ENCODE results near the gene TRPM3. TPM values are rescaled to one million over a fixed set of nuclear protein-coding genes. Genes with fewer than 3 reads are reported as not detected.
A peak's percentile ranks its signal among the peaks of the same experiment; 100 is the strongest.

The TRPM3 gene
- total RNA-seq, 4 donors from 2014 or later = 0.07 to 0.66 TPM; not detected in 2

DNA sequence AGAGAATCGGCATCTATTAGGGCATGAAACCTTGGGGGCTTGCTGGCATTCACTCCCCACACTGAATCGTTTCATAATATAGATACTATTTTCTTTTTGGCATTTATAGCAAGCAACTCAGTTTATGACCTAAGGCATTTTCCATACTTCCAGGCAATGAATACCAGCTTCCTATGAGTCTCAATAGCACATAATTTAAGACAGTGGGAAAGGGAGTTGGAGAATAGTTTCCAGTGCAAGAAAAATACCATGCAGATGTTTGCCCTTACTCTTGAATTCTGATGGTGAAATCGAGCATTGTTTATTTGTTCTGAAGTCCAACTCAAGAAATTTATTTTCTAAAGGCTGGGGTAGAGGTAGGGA, 531.1 kb downstream of the TRPM3 start:
- in situ Hi-C loops (cut with MboI; ENCODE audit: low sequenced_read_pairs in 4 of 4) = loop anchor here in 2 of 4 donors (10.0 kb wide), 2 partner anchors 105 to 325 kb away; no protein-coding TSS in a partner anchor
- DNase-seq (no peak), ATAC-seq (no peak)
- Histone ChIP-seq H3K4me3 (no peak overlapping the region), H3K27me3 (no peaks in the 10 kb centered on the region), H3K4me1 (peaks cover 43 to 51% of the 10 kb centered on the region in 2 donors), H3K36me3 (no peaks in the 10 kb centered on the region), H3K27ac (peak overlapping the region; percentile 58 to 89 (median 82)), H3K9me3 (no peaks in the 10 kb centered on the region)
- TF ChIP-seq POLR2A (IDR thresholded peaks at IDR 0.05) (no peak), CTCF (IDR thresholded peaks at IDR 0.05 in 4 of 5, conservative IDR thresholded peaks at IDR 0.05 in 1 of 5) (no peak)
- intact Hi-C loops (cut with DNase I; ENCODE audit: low total_unique reads) = no loop called here

GRCh38 chr9:70589571-70590314, 531.7 kb downstream of the TRPM3 start:
- peak overlapping the region; percentile 82 to 89 (median 84) for H3K27ac ChIP-seq
- H3K4me1 ChIP-seq = peaks cover 42 to 52% of the 10 kb centered on the region in 2 donors
- DNase-seq = peak in 1 of 2 donors; percentile 60
- no peak overlapping the region for H3K4me3 ChIP-seq
- TF ChIP-seq CTCF (IDR thresholded peaks at IDR 0.05 in 4 of 5, conservative IDR thresholded peaks at IDR 0.05 in 1 of 5) (no peak), POLR2A (IDR thresholded peaks at IDR 0.05) (no peak)
- in situ Hi-C loops (cut with MboI; ENCODE audit: low sequenced_read_pairs in 4 of 4) (loop anchor here in 3 of 4 donors (10.0 kb wide), 3 partner anchors 85 to 325 kb away; no protein-coding TSS in a partner anchor), intact Hi-C loops (cut with DNase I; ENCODE audit: low total_unique reads) (no loop called here)
- H3K9me3 ChIP-seq = no peaks in the 10 kb centered on the region
- no peaks in the 10 kb centered on the region for H3K36me3 ChIP-seq
- H3K27me3 ChIP-seq = no peaks in the 10 kb centered on the region
- peak; percentile 25 to 51 for ATAC-seq

DNA sequence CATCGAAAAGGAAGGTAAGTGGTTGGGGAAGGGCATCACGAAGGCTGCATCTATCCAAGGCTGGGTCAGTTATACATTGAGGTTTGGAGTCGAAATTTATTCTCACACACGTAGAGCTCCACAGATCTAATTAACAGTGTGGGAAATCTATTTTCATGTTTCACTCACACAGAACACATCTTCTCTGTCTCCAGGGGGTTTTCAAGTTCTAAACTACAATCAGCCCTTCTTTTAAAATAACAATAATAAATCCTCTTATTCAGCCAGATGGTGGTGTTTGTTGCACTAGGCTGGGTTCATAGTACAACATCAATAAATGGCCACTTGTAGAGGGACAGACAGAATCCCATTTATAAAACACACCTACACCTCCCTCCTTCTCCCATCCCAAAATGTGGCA, 532.4 kb downstream of the TRPM3 start:
- in situ Hi-C loops (cut with MboI; ENCODE audit: low sequenced_read_pairs in 4 of 4) = loop anchor here in 1 of 4 donors (10.0 kb wide), 1 partner anchor 84 kb away; no protein-coding TSS in a partner anchor
- Histone ChIP-seq H3K27me3 (no peaks in the 10 kb centered on the region), H3K4me3 (no peak overlapping the region), H3K27ac (peak overlapping the region; percentile 82 to 89 (median 84)), H3K36me3 (no peaks in the 10 kb centered on the region), H3K9me3 (no peaks in the 10 kb centered on the region), H3K4me1 (peaks cover 37 to 46% of the 10 kb centered on the region in 2 donors)
- intact Hi-C loops (cut with DNase I; ENCODE audit: low total_unique reads) = no loop called here
- TF ChIP-seq CTCF (IDR thresholded peaks at IDR 0.05 in 4 of 5, conservative IDR thresholded peaks at IDR 0.05 in 1 of 5) (no peak), POLR2A (IDR thresholded peaks at IDR 0.05) (no peak)
- DNase-seq (no peak), ATAC-seq (no peak)

GRCh38 chr9:70588381-70588780, 533.0 kb downstream of the TRPM3 start:
- H3K27ac ChIP-seq = peak overlapping the region; percentile 82 to 89 (median 84)
- H3K9me3 ChIP-seq = no peaks in the 10 kb centered on the region
- DNase-seq = no peak
- intact Hi-C loops (cut with DNase I; ENCODE audit: low total_unique reads) (no loop called here), in situ Hi-C loops (cut with MboI; ENCODE audit: low sequenced_read_pairs in 4 of 4) (loop anchor here in 1 of 4 donors (10.0 kb wide), 1 partner anchor 84 kb away; no protein-coding TSS in a partner anchor)
- H3K4me3 ChIP-seq = no peak overlapping the region
- H3K4me1 ChIP-seq = peaks cover 37 to 46% of the 10 kb centered on the region in 2 donors
- H3K36me3 ChIP-seq = no peaks in the 10 kb centered on the region
- TF ChIP-seq POLR2A (IDR thresholded peaks at IDR 0.05) (no peak), CTCF (IDR thresholded peaks at IDR 0.05 in 4 of 5, conservative IDR thresholded peaks at IDR 0.05 in 1 of 5) (no peak)
- no peak for ATAC-seq
- H3K27me3 ChIP-seq = no peaks in the 10 kb centered on the region

Data from gastrocnemius medialis (tissue), 4 donors.